Measurements from ENCODE around the gene HNRNPM. TPM values are rescaled to one million over a fixed set of nuclear protein-coding genes. Genes with fewer than 3 reads are reported as not detected.
A peak's percentile ranks its signal among the peaks of the same experiment; 100 is the strongest.
"Not testable (repeated sequence)": the region's sequence is repeated elsewhere in the genome, so short reads cannot be mapped to it uniquely, and the experiment has no call there.

The HNRNPM gene
- total RNA-seq, 1 donor from 2014 or later: 131 TPM

- DNase-seq: no peak
Observed at GRCh38 chr19:8510589-8511115, 65.9 kb downstream of the HNRNPM start.

GRCh38 chr19:8511573-8512101, 66.9 kb downstream of the HNRNPM start:
- Histone ChIP-seq H3K9me3 (no peaks in the 10 kb centered on the region), H3K4me3 (no peak overlapping the region), H3K36me3 (no peaks in the 10 kb centered on the region), H3K4me1 (peaks cover 27% of the 10 kb centered on the region), H3K27me3 (no peaks in the 10 kb centered on the region), H3K27ac (no peak overlapping the region)
- TF ChIP-seq, protein P1, sequence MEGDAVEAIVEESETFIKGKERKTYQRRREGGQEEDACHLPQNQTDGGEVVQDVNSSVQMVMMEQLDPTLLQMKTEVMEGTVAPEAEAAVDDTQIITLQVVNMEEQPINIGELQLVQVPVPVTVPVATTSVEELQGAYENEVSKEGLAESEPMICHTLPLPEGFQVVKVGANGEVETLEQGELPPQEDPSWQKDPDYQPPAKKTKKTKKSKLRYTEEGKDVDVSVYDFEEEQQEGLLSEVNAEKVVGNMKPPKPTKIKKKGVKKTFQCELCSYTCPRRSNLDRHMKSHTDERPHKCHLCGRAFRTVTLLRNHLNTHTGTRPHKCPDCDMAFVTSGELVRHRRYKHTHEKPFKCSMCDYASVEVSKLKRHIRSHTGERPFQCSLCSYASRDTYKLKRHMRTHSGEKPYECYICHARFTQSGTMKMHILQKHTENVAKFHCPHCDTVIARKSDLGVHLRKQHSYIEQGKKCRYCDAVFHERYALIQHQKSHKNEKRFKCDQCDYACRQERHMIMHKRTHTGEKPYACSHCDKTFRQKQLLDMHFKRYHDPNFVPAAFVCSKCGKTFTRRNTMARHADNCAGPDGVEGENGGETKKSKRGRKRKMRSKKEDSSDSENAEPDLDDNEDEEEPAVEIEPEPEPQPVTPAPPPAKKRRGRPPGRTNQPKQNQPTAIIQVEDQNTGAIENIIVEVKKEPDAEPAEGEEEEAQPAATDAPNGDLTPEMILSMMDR (IDR thresholded peaks at IDR 0.05): no peak
- ATAC-seq (no peak), DNase-seq (peak; percentile 73)
- intact Hi-C loops (cut with DNase I): no loop called here

More at GRCh38 chr19:8510589-8511115, 65.9 kb downstream of the HNRNPM start:
- no peaks in the 10 kb centered on the region for H3K27me3 ChIP-seq
- no peak overlapping the region for H3K27ac ChIP-seq
- no peak overlapping the region for H3K4me3 ChIP-seq
- H3K9me3 ChIP-seq: no peaks in the 10 kb centered on the region
- ATAC-seq: no peak
- TF ChIP-seq, protein P1 (IDR thresholded peaks at IDR 0.05): no peak
- intact Hi-C loops (cut with DNase I): no loop called here
- H3K4me1 ChIP-seq: peaks cover 34% of the 10 kb centered on the region
- no peaks in the 10 kb centered on the region for H3K36me3 ChIP-seq

GRCh38 chr19:8512115-8512967, 67.6 kb downstream of the HNRNPM start:
- ATAC-seq (peak; percentile 38), DNase-seq (peak; percentile 72)
- H3K27ac ChIP-seq: peak overlapping the region; percentile 96
- peaks cover 33% of the 10 kb centered on the region for H3K4me1 ChIP-seq
- H3K9me3 ChIP-seq: no peaks in the 10 kb centered on the region
- TF ChIP-seq, protein P1 (IDR thresholded peaks at IDR 0.05): no peak
- no peak overlapping the region for H3K4me3 ChIP-seq
- H3K36me3 ChIP-seq: no peaks in the 10 kb centered on the region
- intact Hi-C loops (cut with DNase I): no loop called here
- H3K27me3 ChIP-seq: no peaks in the 10 kb centered on the region

DNA sequence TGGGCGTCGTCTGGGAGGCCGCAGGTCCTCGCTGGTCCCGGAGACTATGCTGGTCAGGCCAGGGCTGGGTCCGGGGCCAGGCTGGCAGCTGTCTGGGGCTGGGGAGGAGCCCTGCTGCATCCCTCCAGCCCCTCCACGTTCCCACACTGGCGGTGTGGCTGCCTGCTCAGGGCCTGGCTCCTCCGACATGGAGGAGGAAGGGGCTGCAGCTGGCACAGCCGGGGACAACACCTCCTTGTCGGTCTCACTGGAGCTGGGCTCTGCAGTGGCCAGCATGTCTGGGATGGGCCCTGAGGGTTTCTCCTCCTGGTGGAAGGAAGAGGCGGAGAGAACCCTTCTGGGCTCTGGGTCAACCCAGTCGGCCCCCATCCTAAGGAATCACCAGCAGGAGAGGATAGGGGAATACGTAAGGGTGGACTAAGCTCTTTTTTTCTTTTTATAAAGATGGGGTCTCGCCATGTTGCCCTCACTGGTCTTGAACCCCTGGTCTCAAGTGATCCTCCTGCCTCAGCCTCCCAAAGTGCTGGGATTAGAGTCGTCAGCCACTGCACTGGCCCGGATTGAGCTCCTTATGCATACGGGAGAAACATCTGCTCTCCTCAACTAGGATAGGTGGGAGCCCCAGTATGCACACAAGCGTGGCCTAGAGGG, 68.4 kb downstream of the HNRNPM start:
- Histone ChIP-seq H3K4me1 (peaks cover 39% of the 10 kb centered on the region), H3K27me3 (no peaks in the 10 kb centered on the region), H3K36me3 (no peaks in the 10 kb centered on the region), H3K9me3 (no peaks in the 10 kb centered on the region), H3K27ac (peak overlapping the region; percentile 96), H3K4me3 (peak overlapping the region; percentile 65)
- no peak for ATAC-seq
- intact Hi-C loops (cut with DNase I): no loop called here
- DNase-seq: no peak
- TF ChIP-seq, protein P1 (IDR thresholded peaks at IDR 0.05): no peak

DNA sequence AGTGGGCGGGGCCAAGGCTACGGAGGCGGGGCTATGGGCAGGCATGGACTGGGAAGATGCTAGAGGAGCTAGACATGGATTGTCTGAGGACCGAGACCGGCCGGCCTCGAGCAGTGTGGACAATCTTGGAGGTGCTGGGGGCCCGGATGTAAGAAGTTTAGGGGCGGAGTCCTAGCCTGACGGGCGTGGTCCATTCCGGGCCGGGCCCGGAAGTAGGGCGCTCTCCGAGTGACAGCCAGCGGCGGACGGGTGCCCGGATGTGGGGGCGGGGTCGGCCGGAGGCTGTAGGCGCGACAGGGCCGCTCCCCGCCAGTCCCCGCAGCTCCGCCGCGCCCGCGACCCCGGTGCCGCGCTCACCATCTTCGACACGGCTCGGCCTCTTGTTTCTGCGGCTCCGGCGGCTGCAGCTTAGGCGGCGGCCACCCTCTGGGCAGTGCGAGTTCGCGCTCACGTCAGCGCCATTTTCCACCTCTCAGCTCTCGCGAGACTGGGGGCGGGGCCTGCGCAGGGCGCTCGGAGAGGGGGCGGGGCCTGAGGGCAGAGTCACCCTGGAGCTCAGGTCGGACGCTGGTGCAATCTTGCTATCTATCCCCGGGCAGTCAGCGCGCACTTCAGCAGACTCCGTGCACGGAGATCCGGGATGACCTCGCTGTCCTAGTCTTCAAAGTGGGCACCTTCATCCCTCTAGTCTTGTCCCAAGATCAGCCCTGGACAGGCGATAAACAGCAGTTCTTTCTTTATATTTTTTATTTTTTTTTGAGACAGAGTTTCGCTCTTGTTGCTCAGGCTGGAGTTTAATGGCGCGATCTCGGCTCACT, 69.1 kb downstream of the HNRNPM start, which contains the start of gene ZNF414:
ZNF414 (minus strand) TSS at position 481 of the 818 bp plus-strand sequence; CDS start at position 360, 121 bp downstream.
- ATAC-seq (peak; percentile 92), DNase-seq (peak; percentile 98)
- Histone ChIP-seq H3K36me3 (no peaks in the 10 kb centered on the region), H3K4me1 (peaks cover 43% of the 10 kb centered on the region), H3K27ac (peak within 1 kb of the TSS; percentile 96), H3K4me3 (peak within 1 kb of the TSS; percentile 65), H3K27me3 (no peaks in the 10 kb centered on the region), H3K9me3 (no peaks in the 10 kb centered on the region)
- TF ChIP-seq, protein P1 (IDR thresholded peaks at IDR 0.05): no peak
- intact Hi-C loops (cut with DNase I): no loop called here

GRCh38 chr19:8514505-8515009, 69.8 kb downstream of the HNRNPM start:
- intact Hi-C loops (cut with DNase I): not testable (repeated sequence)
- peak overlapping the region; percentile 65 for H3K4me3 ChIP-seq

More at GRCh38 chr19:8514505-8515009, 69.8 kb downstream of the HNRNPM start:
- H3K27ac ChIP-seq: peak overlapping the region; percentile 96
- not testable (repeated sequence) for H3K9me3 ChIP-seq, H3K36me3 ChIP-seq, DNase-seq, ATAC-seq, H3K27me3 ChIP-seq
- peaks cover 43% of the 10 kb centered on the region for H3K4me1 ChIP-seq
